ENCODE data around the gene TANC1. TPM values are rescaled to one million over a fixed set of nuclear protein-coding genes. Genes with fewer than 3 reads are reported as not detected.

TANC1 gene
- total and polyA plus RNA-seq, 2 donors (not counting 3 experiments of a cell fraction or from before 2014, with no cell fraction given), result 58.9 to 99.4 TPM

DNA sequence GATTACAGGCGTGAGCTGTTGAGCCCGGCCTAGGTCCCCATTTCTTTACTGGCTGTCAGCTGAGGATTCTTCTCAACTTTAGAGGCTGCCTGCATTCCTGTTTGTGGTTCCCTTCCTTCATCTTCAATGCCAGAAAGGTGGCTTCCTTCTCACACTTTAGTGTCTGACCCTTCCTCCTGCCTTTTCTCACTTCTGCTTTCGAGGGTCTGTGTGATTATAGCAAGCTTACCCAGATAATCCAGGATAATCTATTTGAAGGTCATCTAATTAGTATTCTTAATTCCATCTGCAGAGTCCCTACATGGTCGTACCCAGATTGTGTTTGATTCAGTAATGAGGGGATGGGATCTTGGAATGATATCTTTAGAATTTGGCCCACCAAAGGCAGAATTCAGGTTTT lies 157.4 kb downstream of the TANC1 start:
- Histone ChIP-seq H3K27me3 (ENCODE audit: control insufficient read depth in 2 of 2, insufficient read depth in 2 of 2, low read length in 2 of 2) (no peaks in the 10 kb centered on the region), H3K4me2 (ENCODE audit: insufficient read depth, low read length) (no peak overlapping the region), H4K20me1 (replicated peaks; ENCODE audit: control insufficient read depth, extremely low read depth, insufficient read depth, low read length) (no peaks in the 10 kb centered on the region), H3K4me1 (ENCODE audit: control insufficient read depth, extremely low read depth, insufficient read depth, low read length) (peaks cover 48% of the 10 kb centered on the region), H3K9me1 (replicated peaks; ENCODE audit: control insufficient read depth, extremely low read depth, insufficient read depth, low read length) (no peaks in the 10 kb centered on the region), H3K4me3 (replicated peaks in 1 of 3; ENCODE audit: insufficient read depth in 1 of 3, low read depth in 1 of 3, low read length in 3 of 3) (no peak overlapping the region), H3K9me3 (replicated peaks; ENCODE audit: control insufficient read depth, insufficient read depth, low read length) (no peaks in the 10 kb centered on the region), H3K36me3 (ENCODE audit: control insufficient read depth in 2 of 2, extremely low read depth in 1 of 2, insufficient read depth in 2 of 2, low read length in 2 of 2) (peaks cover 0 to 3% of the 10 kb centered on the region in 2 experiments), H2AFZ (ENCODE audit: low read depth, low read length) (no peak overlapping the region), H3K79me2 (ENCODE audit: control insufficient read depth, insufficient read depth, low read length) (peaks cover 53% of the 10 kb centered on the region), H3K9ac (replicated peaks; ENCODE audit: extremely low read depth, insufficient read depth, low read length) (no peak overlapping the region), H3K27ac (ENCODE audit: insufficient read depth, low read depth, low read length) (peak overlapping the region; percentile 84)
- DNase-seq (ENCODE audit: low read depth, low spot score) (no peak), FAIRE-seq (no peak)
- intact Hi-C loops (cut with micrococcal nuclease), result loop anchor here (1.0 kb wide), 1 partner anchor 24 kb away; no protein-coding TSS in a partner anchor
- dilution Hi-C loops (cut with MboI; ENCODE audit: extremely low pct_ligation_motif_present, low sequenced_read_pairs), result no loop called here
- ChIA-PET CTCF (interaction anchor here (0.6 to 4.0 kb wide), 9 partner anchors 7 to 173 kb away, joined by 3 to 35 read pairs (median 7); no protein-coding TSS in a partner anchor), POLR2A (interaction anchor here (1.2 kb wide), 1 partner anchor 9 kb away, joined by 4 read pairs; no protein-coding TSS in a partner anchor)
- TF ChIP-seq CTCF (IDR thresholded peaks at IDR 0.05; ENCODE audit: extremely low read depth in 1 of 2, insufficient read depth in 1 of 2, low read depth in 1 of 2, low read length in 2 of 2), result no peak
- no peak for TF ChIP-seq MAX (IDR thresholded peaks at IDR 0.05; ENCODE audit: insufficient read depth, insufficient read length)
- TF ChIP-seq JUN (IDR thresholded peaks at IDR 0.05; ENCODE audit: borderline replicate concordance, insufficient read depth, insufficient read length, low read depth), result no peak
- TF ChIP-seq POLR2AphosphoS5 (IDR thresholded peaks at IDR 0.05; ENCODE audit: insufficient read depth, low read depth, low read length), result no peak
- TF ChIP-seq POLR2A (IDR thresholded peaks at IDR 0.05; ENCODE audit: low read depth, low read length), result no peak
- no peak for TF ChIP-seq MYC (IDR thresholded peaks at IDR 0.05; ENCODE audit: low read depth, low read length)
- TF ChIP-seq GATA2 (IDR thresholded peaks at IDR 0.05; ENCODE audit: insufficient read depth, insufficient read length, low read depth, low read length), result no peak
- no peak for TF ChIP-seq FOS (IDR thresholded peaks at IDR 0.05; ENCODE audit: borderline replicate concordance, insufficient read depth, low read length)
- no peak for TF ChIP-seq EZH2 (IDR thresholded peaks at IDR 0.05; ENCODE audit: borderline replicate concordance, low read depth, low read length, severe bottlenecking)
- BruUV-seq (replicated peaks), result no TSS peak
